Common myeloid progenitor, CD34-positive (primary cell): ENCODE measurements around the gene ARHGAP1.

Experiments used
- CTCF ChIA-PET: fragments of 350-600 bp; sonication (Branson Sonifier 250); formaldehyde crosslinking; loops from one replicate; lab custom pipeline; 2021; ENCODE audit warnings: antibody characterized with exemption; lab: Charles Lee
- POLR2A ChIA-PET: fragments of 350-600 bp; sonication (Branson Sonifier 250); formaldehyde crosslinking; loops from one replicate; lab custom pipeline; 2021; ENCODE audit warnings: antibody characterized with exemption; lab: Charles Lee
- DNase-seq, 3 donors: peaks; one replicate each; pipeline versions ENCODE4 v3.0.0 to v3.0.0-alpha.2; 2013
- H3K27ac ChIP-seq, 2 experiments: 1 replicate in 1 of 2; 2 replicates in 1 of 2; pipeline ENCODE4 v1.7.0; 2013; ENCODE audit warnings: inconsistent platforms in 2 of 2, low read length in 2 of 2, mild to moderate bottlenecking in 2 of 2, low read depth in 1 of 2, moderate library complexity in 1 of 2; ENCODE audit not compliant: severe bottlenecking in 2 of 2, insufficient read depth in 1 of 2, poor library complexity in 1 of 2
- H3K27me3 ChIP-seq, 5 experiments: replicated peaks in 2 of 5; 1 replicate in 3 of 5; 2 replicates in 2 of 5; pipeline versions ENCODE4 v1.6.1 to v1.7.0; 2013; ENCODE audit warnings: low read length in 4 of 5, mild to moderate bottlenecking in 2 of 5, moderate library complexity in 2 of 5, inconsistent platforms in 1 of 5; ENCODE audit not compliant: insufficient read depth in 5 of 5, control insufficient read depth in 4 of 5
- H3K36me3 ChIP-seq, 4 experiments: 1 replicate in 2 of 4; 2 replicates in 2 of 4; pipeline versions ENCODE4 v1.6.1 to v1.7.0; 2013; ENCODE audit warnings: low read length in 3 of 4, control low read depth in 1 of 4, mild to moderate bottlenecking in 1 of 4; ENCODE audit not compliant: control insufficient read depth in 4 of 4, insufficient read depth in 4 of 4
- H3K4me1 ChIP-seq, 4 experiments: 1 replicate in 3 of 4; 2 replicates in 1 of 4; pipeline versions ENCODE4 v1.6.1 to v1.7.1; 2013; ENCODE audit warnings: low read length in 3 of 4, mild to moderate bottlenecking in 3 of 4, control low read depth in 1 of 4, inconsistent platforms in 1 of 4, moderate library complexity in 1 of 4; ENCODE audit not compliant: control insufficient read depth in 4 of 4, insufficient read depth in 4 of 4; ENCODE audit errors: control extremely low read depth in 1 of 4
- H3K4me3 ChIP-seq, 7 experiments: 1 replicate in 4 of 7; 2 replicates in 3 of 7; pipeline versions ENCODE4 v1.5.1 to v1.7.0; 2013; ENCODE audit warnings: mild to moderate bottlenecking in 7 of 7, low read length in 6 of 7, moderate library complexity in 6 of 7, inconsistent platforms in 2 of 7, low read depth in 2 of 7, control low read depth in 1 of 7; ENCODE audit not compliant: insufficient read depth in 4 of 7, control insufficient read depth in 1 of 7; ENCODE audit errors: extremely low read depth in 1 of 7
- H3K9me3 ChIP-seq, 5 experiments: 1 replicate in 4 of 5; 2 replicates in 1 of 5; pipeline versions ENCODE4 v1.6.1 to v1.7.1; 2013; ENCODE audit warnings: low read length in 4 of 5, mild to moderate bottlenecking in 2 of 5, inconsistent platforms in 1 of 5, low read depth in 1 of 5, moderate library complexity in 1 of 5; ENCODE audit not compliant: control insufficient read depth in 4 of 5, insufficient read depth in 2 of 5; ENCODE audit errors: control extremely low read depth in 1 of 5
- WGBS: methylation state at CpG from one replicate; pipeline ENCODE4 v1.1.5; 2013; ENCODE audit not compliant: insufficient coverage; 5-methylcytosine and 5-hydroxymethylcytosine counted together

The ARHGAP1 gene

GRCh38 chr11:46729110-46730027 lies 28.9 kb upstream of the ARHGAP1 start:
- POLR2A ChIA-PET: no interaction called here
- Histone ChIP-seq H3K4me1 (no peaks in the 10 kb centered on the region), H3K4me3 (no peak overlapping the region), H3K36me3 (no peaks in the 10 kb centered on the region), H3K9me3 (no peaks in the 10 kb centered on the region), H3K27ac (no peak overlapping the region), H3K27me3 (no peaks in the 10 kb centered on the region)
- DNase-seq: no peak
- CTCF ChIA-PET: interaction anchor here (0.6 kb wide), 1 partner anchor 8 kb away, joined by 3 read pairs; no protein-coding TSS in a partner anchor
- 96% methylated on average over 19 of the region's 24 CpGs for WGBS

- Histone ChIP-seq H3K36me3 (no peaks in the 10 kb centered on the region), H3K9me3 (no peaks in the 10 kb centered on the region), H3K4me1 (no peaks in the 10 kb centered on the region), H3K4me3 (no peak overlapping the region), H3K27me3 (no peaks in the 10 kb centered on the region), H3K27ac (no peak overlapping the region)
- 98% methylated on average over 4 of the region's 9 CpGs for WGBS
- ChIA-PET POLR2A (no interaction called here), CTCF (interaction anchor here (0.6 kb wide), 1 partner anchor 9 kb away, joined by 3 read pairs; no protein-coding TSS in a partner anchor)
- DNase-seq: no peak
These were observed 28.2 kb upstream of the ARHGAP1 start for GRCh38 chr11:46728659-46729040.

GRCh38 chr11:46727952-46728658 lies 27.7 kb upstream of the ARHGAP1 start:
- CTCF ChIA-PET: interaction anchor here (0.5 to 1.7 kb wide), 3 partner anchors 9 to 374 kb away, joined by 3 to 4 read pairs (median 3); no protein-coding TSS in a partner anchor

GRCh38 chr11:46726206-46726862 lies 25.9 kb upstream of the ARHGAP1 start:
- no peak for DNase-seq
- Histone ChIP-seq H3K27me3 (no peaks in the 10 kb centered on the region), H3K27ac (no peak overlapping the region), H3K36me3 (no peaks in the 10 kb centered on the region), H3K4me1 (no peaks in the 10 kb centered on the region), H3K9me3 (no peaks in the 10 kb centered on the region), H3K4me3 (no peak overlapping the region)
- CTCF ChIA-PET: interaction anchor here (1.7 kb wide), 1 partner anchor 14 kb away, joined by 4 read pairs; no protein-coding TSS in a partner anchor
- WGBS: 96% methylated on average over 26 of the region's 26 CpGs
- POLR2A ChIA-PET: no interaction called here

More at GRCh38 chr11:46727952-46728658, 27.7 kb upstream of the ARHGAP1 start:
- Histone ChIP-seq H3K36me3 (no peaks in the 10 kb centered on the region), H3K27me3 (no peaks in the 10 kb centered on the region), H3K4me1 (no peaks in the 10 kb centered on the region), H3K27ac (no peak overlapping the region), H3K9me3 (no peaks in the 10 kb centered on the region), H3K4me3 (no peak overlapping the region)
- DNase-seq: no peak
- POLR2A ChIA-PET: interaction anchor here (0.5 to 0.7 kb wide), 2 partner anchors 9 to 13 kb away, joined by 3 read pairs; no protein-coding TSS in a partner anchor
- WGBS: 98% methylated on average over 17 of the region's 17 CpGs

- H3K27ac ChIP-seq: no peak overlapping the region
- POLR2A ChIA-PET: no interaction called here
- no peaks in the 10 kb centered on the region for H3K36me3 ChIP-seq
- no peaks in the 10 kb centered on the region for H3K9me3 ChIP-seq
- no peak overlapping the region for H3K4me3 ChIP-seq
- CTCF ChIA-PET: no interaction called here
- no peak for DNase-seq
- H3K27me3 ChIP-seq: no peaks in the 10 kb centered on the region
- no peaks in the 10 kb centered on the region for H3K4me1 ChIP-seq
- over 99% methylated on average over 17 of the region's 19 CpGs for WGBS
These were observed 25.2 kb upstream of the ARHGAP1 start for GRCh38 chr11:46725338-46726205.

- no peak overlapping the region for H3K27ac ChIP-seq
- no peak overlapping the region for H3K4me3 ChIP-seq
- H3K4me1 ChIP-seq: no peaks in the 10 kb centered on the region
- POLR2A ChIA-PET: no interaction called here
- H3K27me3 ChIP-seq: no peaks in the 10 kb centered on the region
- CTCF ChIA-PET: no interaction called here
- no peaks in the 10 kb centered on the region for H3K36me3 ChIP-seq
- DNase-seq: no peak
- H3K9me3 ChIP-seq: no peaks in the 10 kb centered on the region
- 83% methylated on average over 8 of the region's 8 CpGs for WGBS
These were observed 23.7 kb upstream of the ARHGAP1 start for GRCh38 chr11:46724088-46724487.
